GM18951 (cell line): ENCODE results near the gene GNG12.

Source experiments
- POLR2A ChIP-seq: IDR thresholded peaks from 4 replicates; pipeline ENCODE4 v1.6.1; 2011; ENCODE audit warnings: mild to moderate bottlenecking; ENCODE audit not compliant: insufficient read length, insufficient read depth; ENCODE audit errors: extremely low read depth
- in situ Hi-C: fragments of 300-500 bp; cut with MboI; formaldehyde crosslinking; loops from one replicate; pipeline ENCODE4 v1.12.0; 2022; ENCODE audit warnings: low sequenced_read_pairs, mixed read lengths, inconsistent platforms; ENCODE audit not compliant: unreplicated experiment

Gene GNG12

GRCh38 chr1:67832737-67833601 is at the start of gene GNG12:
Gene GNG12 (minus strand): TSS chr1:67833467. CDS start chr1:67707686, 125,781 bp downstream.
- in situ Hi-C loops: no loop called here
- no peak for TF ChIP-seq POLR2A

- TF ChIP-seq POLR2A: no peak
- in situ Hi-C loops: no loop called here
These were observed 49.1 kb upstream of the GNG12 start for GRCh38 chr1:67882196-67882958.

DNA sequence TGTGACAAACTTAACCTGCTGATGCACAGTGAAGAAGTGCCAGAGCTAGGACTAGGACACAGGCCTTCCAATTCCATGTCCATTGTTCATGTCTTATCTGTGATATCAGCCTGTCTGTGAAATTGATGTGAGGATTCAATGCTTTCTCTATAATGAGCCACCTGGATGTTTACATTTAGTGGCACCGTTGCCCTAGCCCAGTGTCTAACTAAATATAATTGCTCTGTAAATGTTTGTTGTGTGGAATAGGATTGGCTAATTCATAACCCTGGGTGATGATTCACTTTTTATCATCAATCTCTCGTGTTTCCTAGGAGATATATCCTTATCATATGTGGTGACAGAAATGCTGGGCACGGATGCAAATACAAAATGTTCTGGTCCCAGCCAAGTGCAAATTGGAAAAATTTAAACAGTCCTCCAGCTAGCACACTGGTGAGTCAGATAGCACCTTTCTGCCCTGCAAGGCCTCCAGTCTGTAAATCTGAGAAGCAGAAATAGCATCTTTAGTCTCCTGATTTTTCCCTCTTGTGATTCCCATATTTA is 46.9 kb upstream of the GNG12 start:
- in situ Hi-C loops: no loop called here
- no peak for TF ChIP-seq POLR2A

GRCh38 chr1:67879485-67879884 is 46.2 kb upstream of the GNG12 start:
- TF ChIP-seq POLR2A: no peak
- in situ Hi-C loops: no loop called here

- in situ Hi-C loops: no loop called here
- no peak for TF ChIP-seq POLR2A
These were observed 41.3 kb upstream of the GNG12 start for GRCh38 chr1:67874501-67875111.

- no peak for TF ChIP-seq POLR2A
- in situ Hi-C loops: no loop called here
These were observed 36.0 kb upstream of the GNG12 start for GRCh38 chr1:67869233-67869632.

- TF ChIP-seq POLR2A: no peak
- in situ Hi-C loops: no loop called here
These were observed 30.4 kb upstream of the GNG12 start for GRCh38 chr1:67863637-67864036.

DNA sequence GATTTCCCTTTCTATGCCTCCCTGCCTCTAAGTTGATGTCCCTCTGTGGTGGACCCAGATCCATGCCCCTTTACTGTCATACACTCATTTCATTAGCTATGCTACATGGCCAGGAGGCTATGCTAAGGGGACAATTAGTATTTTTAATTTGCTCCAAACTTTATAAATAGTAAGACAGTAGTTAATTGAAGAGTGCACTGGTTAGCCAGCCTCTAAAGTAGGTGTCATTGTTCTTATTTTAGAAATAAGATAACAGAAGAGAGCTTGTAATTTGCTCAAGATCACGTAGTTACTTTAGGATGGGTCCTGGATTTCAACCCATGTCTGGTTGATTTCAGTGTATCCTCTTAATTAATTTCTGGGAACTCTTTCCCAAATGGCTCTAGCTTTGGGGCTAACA is 29.4 kb upstream of the GNG12 start:
- no peak for TF ChIP-seq POLR2A
- in situ Hi-C loops: no loop called here

DNA sequence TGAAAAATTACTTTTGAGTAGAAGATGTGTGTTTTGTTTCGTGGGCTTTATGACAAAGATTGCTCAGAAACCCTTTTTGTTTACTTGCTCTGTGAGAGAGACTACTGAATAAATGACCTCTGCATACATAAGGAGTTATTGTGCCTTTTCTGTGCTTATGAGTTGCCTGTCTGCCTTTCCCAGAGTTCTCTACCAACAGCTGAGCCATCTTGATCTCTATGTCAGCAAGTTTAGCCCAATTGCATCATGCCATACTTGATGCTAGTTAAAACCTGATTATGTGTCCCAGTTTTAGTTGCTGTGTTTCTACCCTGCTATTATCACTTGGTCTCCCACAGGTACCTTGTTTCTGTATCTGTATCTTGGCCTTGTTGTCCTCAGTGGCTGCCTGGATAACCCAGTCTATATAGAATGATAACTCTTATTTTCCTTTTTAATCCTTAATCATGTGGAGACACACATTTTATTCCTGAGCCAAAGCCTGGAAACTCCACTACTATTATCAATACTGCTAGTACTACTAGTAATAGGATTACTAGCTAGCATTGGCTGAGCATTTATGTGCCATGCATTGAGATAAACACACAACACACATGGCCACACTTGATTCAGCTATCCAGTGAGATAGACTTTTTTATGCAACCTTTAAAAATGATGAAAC is 28.7 kb upstream of the GNG12 start:
- in situ Hi-C loops: no loop called here
- no peak for TF ChIP-seq POLR2A

GRCh38 chr1:67860776-67861175 is 27.5 kb upstream of the GNG12 start:
- in situ Hi-C loops: no loop called here
- no peak for TF ChIP-seq POLR2A

DNA sequence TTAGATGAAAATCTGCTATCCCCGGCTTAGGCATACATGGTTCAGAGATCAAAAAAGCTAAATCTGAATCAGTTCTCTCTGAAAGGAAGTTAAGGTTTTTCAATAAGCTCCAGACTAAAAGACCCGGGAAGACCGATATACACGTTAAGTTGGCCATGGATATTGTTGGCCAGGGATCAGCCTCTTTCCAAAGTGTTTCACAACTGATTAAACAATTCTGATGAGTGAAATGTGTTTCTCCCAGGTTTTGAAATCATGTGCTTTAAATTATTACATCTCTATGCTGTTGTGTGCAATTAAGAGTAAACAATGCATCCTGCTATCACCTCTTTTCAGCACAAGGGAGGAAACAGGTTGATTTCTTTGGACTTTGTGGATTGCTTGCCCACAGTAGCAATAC is 23.7 kb upstream of the GNG12 start:
- in situ Hi-C loops: no loop called here
- TF ChIP-seq POLR2A: no peak

GRCh38 chr1:67855961-67856360 is 22.7 kb upstream of the GNG12 start:
- in situ Hi-C loops: no loop called here
- no peak for TF ChIP-seq POLR2A

DNA sequence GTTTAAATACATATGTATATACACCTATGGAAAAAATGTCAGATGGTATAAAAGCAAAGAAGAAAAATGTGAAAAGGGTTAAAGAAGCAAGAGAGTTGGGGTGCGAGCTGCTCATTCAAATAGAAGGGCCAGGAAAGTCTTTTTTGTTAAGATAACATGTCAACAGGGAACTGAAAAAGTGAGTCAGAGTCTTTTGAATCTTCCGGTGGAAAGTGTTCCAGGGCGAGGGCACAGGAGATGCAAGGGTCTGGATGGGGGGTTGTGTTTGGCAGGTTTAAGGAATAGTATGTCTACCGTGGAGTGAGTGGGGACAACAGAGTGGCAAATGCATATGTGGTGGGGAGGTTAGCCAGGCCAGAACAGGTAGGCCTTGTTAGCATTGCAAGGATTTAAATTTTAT is 22.2 kb upstream of the GNG12 start:
- in situ Hi-C loops: no loop called here
- TF ChIP-seq POLR2A: no peak
